ENCODE measurements around the gene PTRH2.

- TF ChIP-seq FOXK2 (IDR thresholded peaks at IDR 0.05) (no peak), PKNOX1 (IDR thresholded peaks at IDR 0.05) (no peak), SP1 (IDR thresholded peaks at IDR 0.05) (no peak), HDGF (IDR thresholded peaks at IDR 0.05; ENCODE audit: borderline replicate concordance) (no peak), BHLHE40 (IDR thresholded peaks at IDR 0.05; ENCODE audit: borderline replicate concordance) (no peak), NFRKB (IDR thresholded peaks at IDR 0.05) (no peak)
These were observed 18.7 kb downstream of the PTRH2 start for GRCh38 chr17:59688496-59688895.
